HEK293 (cell line): ENCODE data around the gene ADK.

Source experiments
- CTCF ChIA-PET: fragments of 350-600 bp; formaldehyde crosslinking; extraction: SDS; loops from one replicate; lab custom pipeline; 2021; ENCODE audit warnings: antibody characterized with exemption; lab: Yijun Ruan, JAX
- POLR2A ChIA-PET: fragments of 300-600 bp; formaldehyde crosslinking; extraction: SDS; loops from one replicate; lab custom pipeline; 2020; ENCODE audit warnings: antibody characterized with exemption, inconsistent platforms; lab: Yijun Ruan, JAX
- H3K27ac ChIP-seq: fragments of 200-500 bp; sonication (Bioruptor generic); 2 replicates; pipeline ENCODE4 v1.5.1; 2014; ENCODE audit warnings: low read depth, low read length, control low read depth, inconsistent platforms; ENCODE audit errors: extremely low read depth
- H3K36me3 ChIP-seq, 2 experiments: fragments of 200-500 bp in 1 of 2; sonication (Bioruptor generic) in 1 of 2; 1 replicate in 1 of 2; 2 replicates in 1 of 2; pipeline ENCODE4 v1.5.1; 2014 to 2017; ENCODE audit warnings: inconsistent platforms in 2 of 2, low read length in 2 of 2; ENCODE audit not compliant: control insufficient read depth in 2 of 2, insufficient read depth in 1 of 2
- H3K4me1 ChIP-seq: fragments of 200-500 bp; sonication (Bioruptor generic); 2 replicates; pipeline ENCODE4 v1.5.1; 2014; ENCODE audit warnings: mild to moderate bottlenecking, low read length, inconsistent platforms; ENCODE audit not compliant: control insufficient read depth, insufficient read depth
- H3K4me3 ChIP-seq: 2 replicates; pipeline ENCODE4 v1.5.1; 2011; ENCODE audit warnings: low read depth, mild to moderate bottlenecking, control low read depth, low read length, moderate library complexity
- H3K9me3 ChIP-seq: fragments of 200-500 bp; sonication (Bioruptor generic); 2 replicates; pipeline ENCODE4 v1.5.1; 2014; ENCODE audit warnings: low read depth, low read length, inconsistent platforms; ENCODE audit not compliant: control insufficient read depth, insufficient read depth
- BCL11A ChIP-seq: fragments of 450-650 bp; formaldehyde crosslinking; IDR thresholded peaks from 2 replicates; pipeline ENCODE4 v1.5.1; 2016; ENCODE audit warnings: low read depth, missing biosample characterization, missing genetic modification characterization
- GLI4 ChIP-seq: fragments of 450-650 bp; formaldehyde crosslinking; IDR thresholded peaks from 2 replicates; pipeline ENCODE4 v1.5.1; 2016; ENCODE audit warnings: missing biosample characterization, missing genetic modification characterization
- INSM2 ChIP-seq: fragments of 450-650 bp; formaldehyde crosslinking; IDR thresholded peaks from 2 replicates; pipeline ENCODE4 v1.5.1; 2016; ENCODE audit warnings: missing biosample characterization, missing genetic modification characterization
- PRDM2 ChIP-seq: fragments of 450-650 bp; formaldehyde crosslinking; IDR thresholded peaks from 2 replicates; pipeline ENCODE4 v1.5.1; 2016; ENCODE audit warnings: missing biosample characterization, missing genetic modification characterization, borderline replicate concordance
- TCF7L2 ChIP-seq: IDR thresholded peaks from 2 replicates; pipeline ENCODE4 v1.6.1; 2011; ENCODE audit warnings: low read depth, mild to moderate bottlenecking, inconsistent platforms, low read length, moderate library complexity, borderline replicate concordance
- ZBTB1 ChIP-seq: fragments of 450-650 bp; formaldehyde crosslinking; IDR thresholded peaks from 2 replicates; pipeline ENCODE4 v1.5.1; 2016; ENCODE audit warnings: missing biosample characterization, missing genetic modification characterization
- ZBTB17 ChIP-seq: fragments of 450-650 bp; formaldehyde crosslinking; IDR thresholded peaks from 2 replicates; pipeline ENCODE4 v1.5.1; 2016; ENCODE audit warnings: missing biosample characterization, missing genetic modification characterization
- ZBTB21 ChIP-seq: fragments of 450-650 bp; formaldehyde crosslinking; IDR thresholded peaks from 2 replicates; pipeline ENCODE4 v1.5.1; 2017; ENCODE audit warnings: missing biosample characterization, missing genetic modification characterization
- ZNF133 ChIP-seq: fragments of 450-650 bp; formaldehyde crosslinking; IDR thresholded peaks from 2 replicates; pipeline ENCODE4 v1.5.1; 2016; ENCODE audit warnings: missing biosample characterization, missing genetic modification characterization
- ZNF155 ChIP-seq: fragments of 450-650 bp; formaldehyde crosslinking; IDR thresholded peaks from 2 replicates; pipeline ENCODE4 v1.5.1; 2016; ENCODE audit warnings: missing biosample characterization, missing genetic modification characterization
- ZNF544 ChIP-seq: fragments of 450-650 bp; formaldehyde crosslinking; IDR thresholded peaks from 2 replicates; pipeline ENCODE4 v1.5.0; 2017; ENCODE audit warnings: missing biosample characterization, missing genetic modification characterization
- ZNF548 ChIP-seq: fragments of 450-650 bp; formaldehyde crosslinking; IDR thresholded peaks from 2 replicates; pipeline ENCODE4 v1.5.1; 2016; ENCODE audit warnings: missing biosample characterization, missing genetic modification characterization
- ZNF580 ChIP-seq: fragments of 450-650 bp; formaldehyde crosslinking; IDR thresholded peaks from 2 replicates; pipeline ENCODE4 v1.5.1; 2016; ENCODE audit warnings: missing biosample characterization, missing genetic modification characterization
- ZNF600 ChIP-seq: fragments of 450-650 bp; formaldehyde crosslinking; IDR thresholded peaks from 2 replicates; pipeline ENCODE4 v1.5.1; 2016; ENCODE audit warnings: missing biosample characterization, missing genetic modification characterization
- ZNF645 ChIP-seq: fragments of 450-650 bp; formaldehyde crosslinking; IDR thresholded peaks from 2 replicates; pipeline ENCODE4; 2016; ENCODE audit warnings: missing biosample characterization, missing genetic modification characterization
- ZNF707 ChIP-seq: fragments of 450-650 bp; formaldehyde crosslinking; IDR thresholded peaks from 2 replicates; pipeline ENCODE4 v1.5.1; 2016; ENCODE audit warnings: missing biosample characterization, missing genetic modification characterization
- ZNF776 ChIP-seq: fragments of 450-650 bp; formaldehyde crosslinking; IDR thresholded peaks from 2 replicates; pipeline ENCODE4 v1.5.0; 2017; ENCODE audit warnings: missing biosample characterization, missing genetic modification characterization, borderline replicate concordance
- ZNF777 ChIP-seq: fragments of 450-650 bp; formaldehyde crosslinking; IDR thresholded peaks from 2 replicates; pipeline ENCODE4 v1.5.1; 2017; ENCODE audit warnings: missing biosample characterization, missing genetic modification characterization, borderline replicate concordance
- ZNF837 ChIP-seq: fragments of 450-650 bp; formaldehyde crosslinking; IDR thresholded peaks from 2 replicates; pipeline ENCODE4 v1.5.1; 2016; ENCODE audit warnings: missing biosample characterization, missing genetic modification characterization
- TF ChIP-seq, protein P1 (sequence below): fragments of 450-650 bp; formaldehyde crosslinking; IDR thresholded peaks from 2 replicates; pipeline ENCODE4 v1.5.1; 2016; ENCODE audit warnings: missing biosample characterization, missing genetic modification characterization, low read depth
- TF ChIP-seq, protein P2 (sequence below): fragments of 450-650 bp; IDR thresholded peaks from 2 replicates; pipeline ENCODE4 v1.5.1; 2018; ENCODE audit warnings: missing biosample characterization, mild to moderate bottlenecking, missing genetic modification characterization

The ADK gene

GRCh38 chr10:74249865-74250264, 98.8 kb downstream of the ADK start (continued):
- TF ChIP-seq PRDM2 (no peak), ZNF837 (tag by site-specific recombination) (no peak), ZNF776 (tag by site-specific recombination) (no peak), ZNF544 (tag by site-specific recombination) (no peak), ZNF707 (tag by site-specific recombination) (no peak), GLI4 (tag by site-specific recombination) (no peak), ZNF600 (no peak)
- TF ChIP-seq, all 188 proteins: peak for 0

GRCh38 chr10:74255214-74255613, 104.2 kb downstream of the ADK start:
- no peak overlapping the region for H3K27ac ChIP-seq
- no peaks in the 10 kb centered on the region for H3K36me3 ChIP-seq
- ChIA-PET POLR2A (no interaction called here), CTCF (no interaction called here)
- TF ChIP-seq TCF7L2 (no peak), ZNF155 (tag by site-specific recombination) (no peak), ZNF133 (tag by site-specific recombination) (peak; percentile 50; the same call in 1 of the 2 replicates)
- H3K4me1 ChIP-seq = peaks cover 10% of the 10 kb centered on the region
- H3K9me3 ChIP-seq = no peaks in the 10 kb centered on the region
- no peak overlapping the region for H3K4me3 ChIP-seq

- CTCF ChIA-PET = no interaction called here
- H3K4me1 ChIP-seq = peaks cover 10% of the 10 kb centered on the region
- TF ChIP-seq ZNF580 (tag by site-specific recombination) = peak; percentile 94
- TF ChIP-seq ZNF777 (tag by site-specific recombination) = no peak
- TF ChIP-seq ZNF548 = no peak
- TF ChIP-seq ZNF645 (tag by site-specific recombination) = no peak
- no peak for TF ChIP-seq ZBTB21 (tag by site-specific recombination)
- peak; percentile 85 for TF ChIP-seq ZBTB17 (tag by site-specific recombination)
- TF ChIP-seq, protein P1, sequence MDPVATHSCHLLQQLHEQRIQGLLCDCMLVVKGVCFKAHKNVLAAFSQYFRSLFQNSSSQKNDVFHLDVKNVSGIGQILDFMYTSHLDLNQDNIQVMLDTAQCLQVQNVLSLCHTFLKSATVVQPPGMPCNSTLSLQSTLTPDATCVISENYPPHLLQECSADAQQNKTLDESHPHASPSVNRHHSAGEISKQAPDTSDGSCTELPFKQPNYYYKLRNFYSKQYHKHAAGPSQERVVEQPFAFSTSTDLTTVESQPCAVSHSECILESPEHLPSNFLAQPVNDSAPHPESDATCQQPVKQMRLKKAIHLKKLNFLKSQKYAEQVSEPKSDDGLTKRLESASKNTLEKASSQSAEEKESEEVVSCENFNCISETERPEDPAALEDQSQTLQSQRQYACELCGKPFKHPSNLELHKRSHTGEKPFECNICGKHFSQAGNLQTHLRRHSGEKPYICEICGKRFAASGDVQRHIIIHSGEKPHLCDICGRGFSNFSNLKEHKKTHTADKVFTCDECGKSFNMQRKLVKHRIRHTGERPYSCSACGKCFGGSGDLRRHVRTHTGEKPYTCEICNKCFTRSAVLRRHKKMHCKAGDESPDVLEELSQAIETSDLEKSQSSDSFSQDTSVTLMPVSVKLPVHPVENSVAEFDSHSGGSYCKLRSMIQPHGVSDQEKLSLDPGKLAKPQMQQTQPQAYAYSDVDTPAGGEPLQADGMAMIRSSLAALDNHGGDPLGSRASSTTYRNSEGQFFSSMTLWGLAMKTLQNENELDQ (tag by site-specific recombination) = no peak
- TF ChIP-seq, protein P2, sequence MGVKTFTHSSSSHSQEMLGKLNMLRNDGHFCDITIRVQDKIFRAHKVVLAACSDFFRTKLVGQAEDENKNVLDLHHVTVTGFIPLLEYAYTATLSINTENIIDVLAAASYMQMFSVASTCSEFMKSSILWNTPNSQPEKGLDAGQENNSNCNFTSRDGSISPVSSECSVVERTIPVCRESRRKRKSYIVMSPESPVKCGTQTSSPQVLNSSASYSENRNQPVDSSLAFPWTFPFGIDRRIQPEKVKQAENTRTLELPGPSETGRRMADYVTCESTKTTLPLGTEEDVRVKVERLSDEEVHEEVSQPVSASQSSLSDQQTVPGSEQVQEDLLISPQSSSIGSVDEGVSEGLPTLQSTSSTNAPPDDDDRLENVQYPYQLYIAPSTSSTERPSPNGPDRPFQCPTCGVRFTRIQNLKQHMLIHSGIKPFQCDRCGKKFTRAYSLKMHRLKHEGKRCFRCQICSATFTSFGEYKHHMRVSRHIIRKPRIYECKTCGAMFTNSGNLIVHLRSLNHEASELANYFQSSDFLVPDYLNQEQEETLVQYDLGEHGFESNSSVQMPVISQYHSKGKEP (tag by site-specific recombination) = peak; percentile 94
- no peak for TF ChIP-seq ZBTB1
- peak; percentile 54; the same call in 1 of the 2 replicates for TF ChIP-seq INSM2 (tag by site-specific recombination)
- peak; percentile 58; the same call in 1 of the 2 replicates for TF ChIP-seq BCL11A (tag by site-specific recombination)
These were observed 104.9 kb downstream of the ADK start for GRCh38 chr10:74255888-74256357.

More at GRCh38 chr10:74255888-74256357, 104.9 kb downstream of the ADK start:
- POLR2A ChIA-PET = no interaction called here
- Histone ChIP-seq H3K9me3 (no peaks in the 10 kb centered on the region), H3K27ac (peak overlapping the region; percentile 50), H3K36me3 (no peaks in the 10 kb centered on the region), H3K4me3 (no peak overlapping the region)
